Measurements from ENCODE around the gene SYT2. TPM values are rescaled to one million over a fixed set of nuclear protein-coding genes. Genes with fewer than 3 reads are reported as not detected.
A peak's percentile ranks its signal among the peaks of the same experiment; 100 is the strongest.
"Not testable (repeated sequence)": the region's sequence is repeated elsewhere in the genome, so short reads cannot be mapped to it uniquely, and the experiment has no call there.

The SYT2 gene
- total RNA-seq, 2 donors from 2014 or later = under 0.01 TPM; not detected in 1

GRCh38 chr1:202615501-202616354 lies 94.5 kb downstream of the SYT2 start:
- peaks cover 26 to 57% of the 10 kb centered on the region in 2 donors for H3K4me1 ChIP-seq (ENCODE audit: control insufficient read depth in 1 of 2, low read depth in 2 of 2)
- H3K27ac ChIP-seq = peak overlapping the region; percentile 60 to 61
- H3K27me3 ChIP-seq (replicated peaks; ENCODE audit: insufficient read depth) = no peaks in the 10 kb centered on the region
- ATAC-seq (ENCODE audit: insufficient number of reproducible peaks, low FRiP score, low read depth) (peak; percentile 8), DNase-seq (ENCODE audit: low spot score) (no peak)
- TF ChIP-seq CTCF (IDR thresholded peaks at IDR 0.05) = no peak
- no peaks in the 10 kb centered on the region for H3K36me3 ChIP-seq
- no peak overlapping the region for H3K4me3 ChIP-seq
- H3K9me3 ChIP-seq = no peaks in the 10 kb centered on the region

- H3K4me1 ChIP-seq (ENCODE audit: control insufficient read depth in 1 of 2, low read depth in 2 of 2) = peaks cover 26 to 57% of the 10 kb centered on the region in 2 donors
- not testable (repeated sequence) for H3K36me3 ChIP-seq; H3K4me3 ChIP-seq; ATAC-seq (ENCODE audit: insufficient number of reproducible peaks, low FRiP score, low read depth); DNase-seq (ENCODE audit: low spot score); H3K27me3 ChIP-seq (replicated peaks; ENCODE audit: insufficient read depth); H3K9me3 ChIP-seq
- H3K27ac ChIP-seq = peak overlapping the region; percentile 15 to 60
These were observed 95.1 kb downstream of the SYT2 start for GRCh38 chr1:202615208-202615500.

GRCh38 chr1:202614363-202615207 lies 95.7 kb downstream of the SYT2 start:
- Histone ChIP-seq H3K4me1 (ENCODE audit: control insufficient read depth in 1 of 2, low read depth in 2 of 2) (peaks cover 26 to 55% of the 10 kb centered on the region in 2 donors), H3K27ac (peak overlapping the region; percentile 15 to 60)
- DNase-seq (ENCODE audit: low spot score); H3K9me3 ChIP-seq; ATAC-seq (ENCODE audit: insufficient number of reproducible peaks, low FRiP score, low read depth); H3K4me3 ChIP-seq; H3K36me3 ChIP-seq; H3K27me3 ChIP-seq (replicated peaks; ENCODE audit: insufficient read depth): not testable (repeated sequence)

- H3K4me1 ChIP-seq (ENCODE audit: control insufficient read depth in 1 of 2, low read depth in 2 of 2) = peaks cover 20 to 46% of the 10 kb centered on the region in 2 donors
- no peak overlapping the region for H3K4me3 ChIP-seq
- no peaks in the 10 kb centered on the region for H3K9me3 ChIP-seq
- H3K27ac ChIP-seq = no peak overlapping the region
- no peak for ATAC-seq (ENCODE audit: insufficient number of reproducible peaks, low FRiP score, low read depth)
- TF ChIP-seq CTCF (IDR thresholded peaks at IDR 0.05) = no peak
- no peak for DNase-seq (ENCODE audit: low spot score)
- peaks cover under 1% of the 10 kb centered on the region for H3K36me3 ChIP-seq
- H3K27me3 ChIP-seq (replicated peaks; ENCODE audit: insufficient read depth) = no peaks in the 10 kb centered on the region
These were observed 96.7 kb downstream of the SYT2 start for GRCh38 chr1:202613571-202613970.

- not testable (repeated sequence) for H3K4me3 ChIP-seq; DNase-seq (ENCODE audit: low spot score); H3K36me3 ChIP-seq; H3K27ac ChIP-seq; H3K9me3 ChIP-seq; H3K27me3 ChIP-seq (replicated peaks; ENCODE audit: insufficient read depth); ATAC-seq (ENCODE audit: insufficient number of reproducible peaks, low FRiP score, low read depth)
- H3K4me1 ChIP-seq (ENCODE audit: control insufficient read depth in 1 of 2, low read depth in 2 of 2) = peaks cover 17 to 32% of the 10 kb centered on the region in 2 donors
These were observed 98.2 kb downstream of the SYT2 start for GRCh38 chr1:202612036-202612435.

- DNase-seq (ENCODE audit: low spot score) = no peak
- peaks cover 13% of the 10 kb centered on the region for H3K36me3 ChIP-seq
- no peak for ATAC-seq (ENCODE audit: insufficient number of reproducible peaks, low FRiP score, low read depth)
These were observed 104.7 kb downstream of the SYT2 start for GRCh38 chr1:202605515-202605914.

More at GRCh38 chr1:202605515-202605914, 104.7 kb downstream of the SYT2 start:
- Histone ChIP-seq H3K27me3 (replicated peaks; ENCODE audit: insufficient read depth) (no peaks in the 10 kb centered on the region), H3K9me3 (no peaks in the 10 kb centered on the region), H3K4me3 (no peak overlapping the region), H3K27ac (no peak overlapping the region), H3K4me1 (ENCODE audit: control insufficient read depth in 1 of 2, low read depth in 2 of 2) (no peaks in the 10 kb centered on the region)
- no peak for TF ChIP-seq CTCF (IDR thresholded peaks at IDR 0.05)

Data from thoracic aorta (tissue), 2 donors.